GM11168 (cell line): ENCODE data around the gene SLC22A23.
"Not testable (repeated sequence)": the region's sequence is repeated elsewhere in the genome, so short reads cannot be mapped to it uniquely, and the experiment has no call there.

Experiments
- in situ Hi-C: fragments of 300-500 bp; cut with MboI; formaldehyde crosslinking; loops from one replicate; pipeline ENCODE4 v1.12.0; 2022; ENCODE audit warnings: low sequenced_read_pairs; ENCODE audit not compliant: unreplicated experiment

Gene SLC22A23

GRCh38 chr6:3392930-3393835, 63.7 kb downstream of the SLC22A23 start:
- in situ Hi-C loops: no loop called here

GRCh38 chr6:3391902-3392458, 64.9 kb downstream of the SLC22A23 start:
- in situ Hi-C loops: no loop called here

DNA sequence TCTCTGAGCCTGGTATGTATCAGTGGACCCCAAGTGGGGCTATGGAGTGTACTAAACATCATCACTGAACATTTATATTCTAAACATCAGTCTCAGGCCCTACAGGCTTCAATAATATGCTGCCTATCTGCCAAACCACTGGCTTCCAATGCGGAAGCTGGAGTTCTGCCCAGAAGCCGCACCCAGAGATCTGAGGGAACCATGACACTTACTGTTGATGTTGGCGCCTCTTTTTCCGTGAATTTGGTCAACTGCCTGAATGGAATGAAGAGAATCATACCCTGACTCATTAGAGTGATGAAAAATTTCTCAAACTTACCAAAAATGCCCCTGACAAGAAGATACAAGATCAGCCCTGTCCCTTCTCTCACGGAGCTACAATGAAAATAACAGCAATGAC, 66.2 kb downstream of the SLC22A23 start:
- in situ Hi-C loops: no loop called here

DNA sequence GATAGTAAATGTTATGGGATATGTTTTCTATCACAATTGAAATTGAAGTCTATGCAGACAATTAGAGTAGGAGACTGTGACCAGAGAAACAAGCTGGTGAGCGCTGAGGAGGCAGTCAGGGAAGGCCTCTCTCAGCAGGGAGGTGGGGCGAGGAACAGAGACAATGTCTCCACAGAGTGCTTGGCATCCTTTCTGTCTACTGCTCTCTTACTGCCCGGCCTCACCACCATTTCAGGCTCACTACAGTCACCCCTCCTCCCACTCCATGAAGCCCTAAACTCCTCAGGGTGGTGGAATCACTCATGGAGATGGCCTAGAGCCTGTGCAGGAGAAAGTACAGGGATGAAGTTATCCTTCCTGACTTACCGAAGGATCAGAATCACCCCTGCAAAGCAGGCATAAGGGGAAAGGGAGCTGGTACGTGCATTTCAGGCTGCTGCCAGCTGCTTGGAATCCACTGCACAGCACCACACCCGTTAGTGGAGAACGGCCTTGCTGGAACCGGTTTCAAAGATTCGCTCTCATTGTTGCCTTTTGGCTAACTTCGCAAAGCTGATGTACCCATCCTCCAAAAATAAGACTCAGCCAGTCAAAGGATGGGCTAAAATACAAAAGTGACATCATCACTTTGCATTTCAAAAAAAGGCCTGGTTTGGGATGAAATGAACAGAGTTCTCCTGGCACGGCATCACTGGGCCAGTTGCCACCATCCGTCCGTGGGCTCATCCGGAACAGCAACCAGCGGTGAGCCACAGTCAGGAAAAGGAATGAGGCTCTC, 67.3 kb downstream of the SLC22A23 start:
- in situ Hi-C loops: no loop called here

- in situ Hi-C loops: no loop called here
Observed at GRCh38 chr6:3388786-3389185, 68.1 kb downstream of the SLC22A23 start.

GRCh38 chr6:3386374-3386857, 70.4 kb downstream of the SLC22A23 start:
- in situ Hi-C loops: no loop called here

- in situ Hi-C loops: no loop called here
Observed at GRCh38 chr6:3385660-3386151, 71.1 kb downstream of the SLC22A23 start.

- in situ Hi-C loops: not testable (repeated sequence)
Observed at GRCh38 chr6:3385181-3385580, 71.7 kb downstream of the SLC22A23 start.

GRCh38 chr6:3384241-3385143, 72.4 kb downstream of the SLC22A23 start:
- in situ Hi-C loops: no loop called here

DNA sequence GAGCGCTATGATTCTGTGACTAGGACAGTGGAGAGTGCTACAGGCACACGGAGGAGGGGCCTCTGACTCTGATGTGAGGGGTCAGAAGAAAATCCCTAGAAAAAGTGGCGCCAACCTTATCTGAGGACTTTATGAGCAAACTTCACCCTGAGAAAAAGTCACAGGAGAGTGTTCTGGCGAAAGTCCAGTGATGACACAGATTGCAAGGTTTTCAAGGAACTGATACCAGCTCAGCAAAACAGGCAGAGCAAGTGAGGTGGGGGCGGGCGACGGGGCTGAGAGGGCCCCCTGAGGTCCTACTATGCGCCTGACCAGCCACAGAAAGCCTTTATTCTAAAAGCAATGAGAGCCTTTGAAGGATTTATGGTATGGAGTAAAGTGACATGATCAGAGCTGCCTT, 73.3 kb downstream of the SLC22A23 start:
- in situ Hi-C loops: no loop called here

DNA sequence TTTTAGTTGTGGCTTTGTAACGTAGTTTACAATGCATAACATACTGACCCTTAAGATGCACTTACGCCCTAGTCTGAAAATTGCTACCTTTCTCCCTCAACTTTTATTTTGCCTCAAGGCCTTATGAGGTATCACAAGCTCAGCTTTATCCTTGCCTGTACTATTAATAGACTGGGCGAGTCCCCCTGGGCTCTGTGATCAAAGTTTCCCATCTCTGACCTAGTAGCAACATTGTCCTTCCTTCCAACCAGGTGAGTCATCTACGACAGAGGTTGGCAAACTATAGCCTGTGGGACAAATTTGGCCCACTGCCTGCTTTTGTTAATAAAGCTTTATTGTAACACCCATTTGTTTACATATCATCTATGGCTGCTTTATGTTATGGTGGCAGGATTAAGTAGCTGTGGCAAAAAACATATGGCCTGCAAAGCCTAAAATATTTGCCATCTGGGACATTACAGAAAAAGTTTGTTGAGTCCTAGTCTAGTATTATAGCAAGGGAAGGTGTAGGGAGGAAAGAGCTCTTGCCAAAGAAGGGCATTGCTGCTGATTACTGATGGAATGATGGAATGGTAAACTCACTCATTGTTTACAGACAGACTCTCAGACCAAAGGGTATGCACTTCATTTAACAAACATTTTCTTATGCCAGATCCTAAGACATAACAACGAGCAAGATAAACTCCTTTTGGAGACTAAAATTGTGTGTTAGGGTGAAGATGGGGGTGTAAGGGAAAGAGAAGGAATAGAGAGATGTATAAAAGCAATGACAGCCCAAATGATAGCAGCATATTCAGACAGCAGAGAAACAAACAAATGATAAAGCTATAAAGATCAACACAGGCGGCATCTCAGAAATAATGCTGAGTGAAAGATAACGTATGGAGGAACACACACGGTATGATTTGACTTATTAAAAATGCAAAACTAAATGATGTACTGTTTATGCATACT, 74.2 kb downstream of the SLC22A23 start:
- in situ Hi-C loops: no loop called here

- in situ Hi-C loops: no loop called here
Observed at GRCh38 chr6:3381233-3381921, 75.5 kb downstream of the SLC22A23 start.

- in situ Hi-C loops: no loop called here
Observed at GRCh38 chr6:3380344-3381232, 76.3 kb downstream of the SLC22A23 start.

- in situ Hi-C loops: no loop called here
Observed at GRCh38 chr6:3379482-3380060, 77.3 kb downstream of the SLC22A23 start.

- in situ Hi-C loops: not testable (repeated sequence)
Observed at GRCh38 chr6:3378808-3379207, 78.0 kb downstream of the SLC22A23 start.

DNA sequence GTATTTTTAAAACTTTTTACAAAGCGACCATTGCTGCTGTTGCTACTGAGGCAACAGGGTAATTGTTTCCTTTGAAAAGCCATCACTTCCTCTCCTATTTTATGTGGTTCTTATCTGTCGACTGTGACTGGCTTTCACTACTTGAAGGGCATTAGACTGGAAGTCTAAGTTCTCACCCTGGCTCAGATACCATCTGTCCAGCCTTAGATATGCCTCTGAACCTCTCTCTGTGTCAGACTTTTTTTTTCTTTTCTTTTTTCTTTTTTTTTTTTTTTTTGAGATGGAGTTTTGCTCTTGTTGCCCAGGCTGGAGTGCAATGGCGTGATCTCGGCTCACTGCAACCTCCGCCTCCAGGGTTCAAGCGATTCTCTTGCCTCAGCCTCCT, 78.5 kb downstream of the SLC22A23 start:
- in situ Hi-C loops: not testable (repeated sequence)
